ENCODE data around the gene DNAJB13.

DNAJB13 gene

GRCh38 chr11:73913472-73913871, 37.4 kb upstream of the DNAJB13 start (continued):
- no peak for TF ChIP-seq RARB (CRISPR knock-in tag; IDR thresholded peaks at IDR 0.05)
- no peak for TF ChIP-seq CSRNP3 (CRISPR knock-in tag; IDR thresholded peaks at IDR 0.05)
- no peak for TF ChIP-seq GLIS3 (CRISPR knock-in tag; IDR thresholded peaks at IDR 0.05)
- no peak for TF ChIP-seq CSDC2 (CRISPR knock-in tag; IDR thresholded peaks at IDR 0.05)
- no peak for TF ChIP-seq TCF4 (CRISPR knock-in tag; IDR thresholded peaks at IDR 0.05; ENCODE audit: borderline replicate concordance)
- TF ChIP-seq ZFP30 (CRISPR knock-in tag; IDR thresholded peaks at IDR 0.05), result no peak
- TF ChIP-seq ZFP3 (CRISPR knock-in tag; IDR thresholded peaks at IDR 0.05), result no peak

DNA sequence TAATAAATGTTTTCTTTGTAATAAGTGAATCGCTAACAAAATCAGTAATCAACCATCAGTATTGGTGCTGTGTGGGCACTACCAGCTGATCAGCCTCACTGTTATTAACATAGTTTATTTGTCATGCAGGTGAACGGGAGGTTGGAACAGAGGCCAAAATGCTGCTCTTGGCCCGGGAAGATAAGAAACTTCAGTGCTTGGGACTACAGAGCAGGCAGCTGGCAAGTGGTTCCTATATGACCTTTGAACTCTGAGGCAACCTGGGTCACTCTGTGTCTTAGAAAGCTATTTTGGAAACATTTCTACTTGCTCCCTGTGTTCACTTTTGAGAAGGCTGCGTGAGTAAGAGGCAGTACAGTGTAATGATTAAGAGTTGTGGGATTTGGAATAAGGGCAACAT, 36.5 kb upstream of the DNAJB13 start:
- TF ChIP-seq, protein P1, sequence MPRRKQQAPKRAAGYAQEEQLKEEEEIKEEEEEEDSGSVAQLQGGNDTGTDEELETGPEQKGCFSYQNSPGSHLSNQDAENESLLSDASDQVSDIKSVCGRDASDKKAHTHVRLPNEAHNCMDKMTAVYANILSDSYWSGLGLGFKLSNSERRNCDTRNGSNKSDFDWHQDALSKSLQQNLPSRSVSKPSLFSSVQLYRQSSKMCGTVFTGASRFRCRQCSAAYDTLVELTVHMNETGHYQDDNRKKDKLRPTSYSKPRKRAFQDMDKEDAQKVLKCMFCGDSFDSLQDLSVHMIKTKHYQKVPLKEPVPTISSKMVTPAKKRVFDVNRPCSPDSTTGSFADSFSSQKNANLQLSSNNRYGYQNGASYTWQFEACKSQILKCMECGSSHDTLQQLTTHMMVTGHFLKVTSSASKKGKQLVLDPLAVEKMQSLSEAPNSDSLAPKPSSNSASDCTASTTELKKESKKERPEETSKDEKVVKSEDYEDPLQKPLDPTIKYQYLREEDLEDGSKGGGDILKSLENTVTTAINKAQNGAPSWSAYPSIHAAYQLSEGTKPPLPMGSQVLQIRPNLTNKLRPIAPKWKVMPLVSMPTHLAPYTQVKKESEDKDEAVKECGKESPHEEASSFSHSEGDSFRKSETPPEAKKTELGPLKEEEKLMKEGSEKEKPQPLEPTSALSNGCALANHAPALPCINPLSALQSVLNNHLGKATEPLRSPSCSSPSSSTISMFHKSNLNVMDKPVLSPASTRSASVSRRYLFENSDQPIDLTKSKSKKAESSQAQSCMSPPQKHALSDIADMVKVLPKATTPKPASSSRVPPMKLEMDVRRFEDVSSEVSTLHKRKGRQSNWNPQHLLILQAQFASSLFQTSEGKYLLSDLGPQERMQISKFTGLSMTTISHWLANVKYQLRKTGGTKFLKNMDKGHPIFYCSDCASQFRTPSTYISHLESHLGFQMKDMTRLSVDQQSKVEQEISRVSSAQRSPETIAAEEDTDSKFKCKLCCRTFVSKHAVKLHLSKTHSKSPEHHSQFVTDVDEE (CRISPR knock-in tag; IDR thresholded peaks at IDR 0.05), result no peak
- TF ChIP-seq ZNF70 (CRISPR knock-in tag; IDR thresholded peaks at IDR 0.05), result no peak
- no peak for ATAC-seq

- TF ChIP-seq SNAI2 (CRISPR knock-in tag; IDR thresholded peaks at IDR 0.05), result no peak
- ATAC-seq, result no peak
These were observed 34.4 kb upstream of the DNAJB13 start for GRCh38 chr11:73916435-73916834.

- TF ChIP-seq TCF4 (CRISPR knock-in tag; IDR thresholded peaks at IDR 0.05; ENCODE audit: borderline replicate concordance) (no peak), ZNF70 (CRISPR knock-in tag; IDR thresholded peaks at IDR 0.05) (no peak), ARNTL (CRISPR knock-in tag; IDR thresholded peaks at IDR 0.05; ENCODE audit: borderline replicate concordance, low read depth) (no peak), POU6F1 (CRISPR knock-in tag; IDR thresholded peaks at IDR 0.05; ENCODE audit: borderline replicate concordance, low read depth) (no peak), ZC3H10 (CRISPR knock-in tag; IDR thresholded peaks at IDR 0.05) (no peak), CSRNP3 (CRISPR knock-in tag; IDR thresholded peaks at IDR 0.05) (no peak), GLIS3 (CRISPR knock-in tag; IDR thresholded peaks at IDR 0.05) (no peak), PPARA (CRISPR knock-in tag; IDR thresholded peaks at IDR 0.05; ENCODE audit: borderline replicate concordance) (no peak), CREB5 (CRISPR knock-in tag; IDR thresholded peaks at IDR 0.05; ENCODE audit: low read depth) (no peak), ISL1 (CRISPR knock-in tag; IDR thresholded peaks at IDR 0.05) (no peak)
- TF ChIP-seq, protein P1 (CRISPR knock-in tag; IDR thresholded peaks at IDR 0.05), result no peak
- ATAC-seq, result no peak
These were observed 29.6 kb upstream of the DNAJB13 start for GRCh38 chr11:73921180-73921579.

All from SK-N-SH treated with all-trans-retinoic acid at 6 μM for 48 hours (cell line).